ENCODE results near the gene KIF4B. TPM values are rescaled to one million over a fixed set of nuclear protein-coding genes. Genes with fewer than 3 reads are reported as not detected.

Gene KIF4B
- under 1 TPM; 0.05 to 0.07 TPM for total RNA-seq

GRCh38 chr5:155013526-155013925 is at the start of gene KIF4B:
TSS of gene KIF4B (plus strand) at chr5:155013755. CDS start at chr5:155013860, 105 bp downstream.

Other genes starting within 250 kb of the KIF4B start
- not detected for gene FAXDC2, start 163.2 kb upstream of the KIF4B start, total RNA-seq
- gene CNOT8, start 155.1 kb upstream of the KIF4B start, total RNA-seq = 10 to 100 TPM; 88.6 to 95.1 TPM
- 10 to 100 TPM; 13.2 to 14.5 TPM for gene GEMIN5, start 75.5 kb upstream of the KIF4B start, total RNA-seq
- gene MRPL22, start 72.7 kb upstream of the KIF4B start, total RNA-seq = 10 to 100 TPM; 42.0 to 42.9 TPM

Data from activated naive CD4-positive, alpha-beta T cell treated with anti-CD3 and anti-CD28 coated beads, Interleukin-2, amount 10 ng/mL, durations not matched to agents 5 hours and 36 hours (primary cell).